ENCODE data around the gene CXCR3.

Gene CXCR3

GRCh38 chrX:71619193-71619592, 882 bp upstream of the CXCR3 start (continued):
- TF ChIP-seq PATZ1 (CRISPR knock-in tag; IDR thresholded peaks at IDR 0.05; ENCODE audit: borderline replicate concordance), result no peak
- no peak for TF ChIP-seq TOX (CRISPR knock-in tag; IDR thresholded peaks at IDR 0.05; ENCODE audit: borderline replicate concordance)
- no peak for TF ChIP-seq ZFP30 (CRISPR knock-in tag; IDR thresholded peaks at IDR 0.05)

GRCh38 chrX:71618787-71619186, 476 bp upstream of the CXCR3 start:
- ATAC-seq, result no peak
- TF ChIP-seq ISL1 (CRISPR knock-in tag; IDR thresholded peaks at IDR 0.05) (no peak), POU6F1 (CRISPR knock-in tag; IDR thresholded peaks at IDR 0.05; ENCODE audit: borderline replicate concordance, low read depth) (no peak), GLIS3 (CRISPR knock-in tag; IDR thresholded peaks at IDR 0.05) (no peak), ZNF8 (CRISPR knock-in tag; IDR thresholded peaks at IDR 0.05) (no peak), RARB (CRISPR knock-in tag; IDR thresholded peaks at IDR 0.05) (no peak), ZNF565 (CRISPR knock-in tag; conservative IDR thresholded peaks at IDR 0.05; ENCODE audit: low read depth) (no peak), ARNTL (CRISPR knock-in tag; IDR thresholded peaks at IDR 0.05; ENCODE audit: borderline replicate concordance, low read depth) (no peak), PPARA (CRISPR knock-in tag; IDR thresholded peaks at IDR 0.05; ENCODE audit: borderline replicate concordance) (no peak), ZNF70 (CRISPR knock-in tag; IDR thresholded peaks at IDR 0.05) (no peak), SNAI2 (CRISPR knock-in tag; IDR thresholded peaks at IDR 0.05) (no peak), ZC3H10 (CRISPR knock-in tag; IDR thresholded peaks at IDR 0.05) (no peak), CSRNP3 (CRISPR knock-in tag; IDR thresholded peaks at IDR 0.05) (no peak), ESRRG (CRISPR knock-in tag; IDR thresholded peaks at IDR 0.05) (no peak), CREB5 (CRISPR knock-in tag; IDR thresholded peaks at IDR 0.05; ENCODE audit: low read depth) (no peak), TOX (CRISPR knock-in tag; IDR thresholded peaks at IDR 0.05; ENCODE audit: borderline replicate concordance) (no peak)

GRCh38 chrX:71617742-71618141, 569 bp downstream of the CXCR3 start:
- no peak for TF ChIP-seq BACH2 (CRISPR knock-in tag; IDR thresholded peaks at IDR 0.05; ENCODE audit: borderline replicate concordance)
- no peak for TF ChIP-seq ARNTL (CRISPR knock-in tag; IDR thresholded peaks at IDR 0.05; ENCODE audit: borderline replicate concordance, low read depth)
- no peak for TF ChIP-seq POU6F1 (CRISPR knock-in tag; IDR thresholded peaks at IDR 0.05; ENCODE audit: borderline replicate concordance, low read depth)
- no peak for TF ChIP-seq OSR1 (CRISPR knock-in tag; IDR thresholded peaks at IDR 0.05)
- ATAC-seq, result no peak

- peak; percentile 69 for ATAC-seq
- no peak for TF ChIP-seq PPARA (CRISPR knock-in tag; IDR thresholded peaks at IDR 0.05; ENCODE audit: borderline replicate concordance)
- TF ChIP-seq ZFP30 (CRISPR knock-in tag; IDR thresholded peaks at IDR 0.05), result no peak
- no peak for TF ChIP-seq RARB (CRISPR knock-in tag; IDR thresholded peaks at IDR 0.05)
- TF ChIP-seq CSDC2 (CRISPR knock-in tag; IDR thresholded peaks at IDR 0.05), result no peak
- TF ChIP-seq TCF4 (CRISPR knock-in tag; IDR thresholded peaks at IDR 0.05; ENCODE audit: borderline replicate concordance), result no peak
- no peak for TF ChIP-seq POU6F1 (CRISPR knock-in tag; IDR thresholded peaks at IDR 0.05; ENCODE audit: borderline replicate concordance, low read depth)
- TF ChIP-seq CSRNP3 (CRISPR knock-in tag; IDR thresholded peaks at IDR 0.05), result no peak
- TF ChIP-seq CREB5 (CRISPR knock-in tag; IDR thresholded peaks at IDR 0.05; ENCODE audit: low read depth), result no peak
- TF ChIP-seq ZNF565 (CRISPR knock-in tag; conservative IDR thresholded peaks at IDR 0.05; ENCODE audit: low read depth), result no peak
Measured at GRCh38 chrX:71616672-71617529, 1.4 kb downstream of the CXCR3 start.

Data from SK-N-SH treated with all-trans-retinoic acid at 6 μM for 48 hours (cell line).